Measurements from ENCODE around the gene UCP2.
"Not testable (repeated sequence)": the region's sequence is repeated elsewhere in the genome, so short reads cannot be mapped to it uniquely, and the experiment has no call there.

UCP2 gene

DNA sequence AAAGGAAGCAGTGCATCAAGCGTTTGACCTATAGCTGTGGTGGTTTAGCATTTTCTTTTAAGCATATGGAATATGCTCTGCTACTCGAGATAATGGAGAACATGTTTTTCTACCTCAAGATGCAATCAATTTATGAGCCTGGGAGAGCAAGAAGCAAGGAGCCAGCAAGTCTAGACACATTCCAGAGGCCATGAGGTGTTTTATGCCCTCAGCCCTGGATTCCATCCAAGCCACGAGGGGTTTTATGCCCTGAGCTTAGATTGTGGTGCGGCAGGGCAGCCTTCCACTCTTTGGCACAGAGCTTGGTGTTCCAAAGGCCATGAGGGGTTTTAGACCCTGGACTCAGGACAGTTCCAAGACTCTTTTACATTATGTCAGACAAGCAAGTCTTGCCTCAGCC lies 43.5 kb downstream of the UCP2 start:
- no peak for FAIRE-seq

GRCh38 chr11:73936047-73936446 lies 46.6 kb downstream of the UCP2 start:
- FAIRE-seq, result not testable (repeated sequence)

DNA sequence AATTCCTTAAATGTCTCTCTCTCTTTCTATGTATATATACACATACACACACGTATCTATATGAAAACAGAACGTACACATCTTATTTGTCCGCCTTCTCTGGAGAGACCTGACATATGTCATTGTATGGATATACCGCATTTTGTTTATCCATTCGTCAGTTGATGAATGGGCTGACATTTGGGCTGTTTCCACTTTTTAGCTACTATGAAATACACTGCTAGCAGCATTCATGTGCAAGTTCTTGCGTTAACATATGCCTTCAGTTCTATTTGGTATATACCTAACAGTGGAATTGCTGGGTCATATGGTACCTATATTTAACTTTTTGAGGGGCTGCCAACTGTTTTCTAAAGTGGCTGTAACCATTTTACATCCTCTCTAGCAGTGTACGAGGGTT lies 49.9 kb downstream of the UCP2 start:
- no peak for FAIRE-seq

DNA sequence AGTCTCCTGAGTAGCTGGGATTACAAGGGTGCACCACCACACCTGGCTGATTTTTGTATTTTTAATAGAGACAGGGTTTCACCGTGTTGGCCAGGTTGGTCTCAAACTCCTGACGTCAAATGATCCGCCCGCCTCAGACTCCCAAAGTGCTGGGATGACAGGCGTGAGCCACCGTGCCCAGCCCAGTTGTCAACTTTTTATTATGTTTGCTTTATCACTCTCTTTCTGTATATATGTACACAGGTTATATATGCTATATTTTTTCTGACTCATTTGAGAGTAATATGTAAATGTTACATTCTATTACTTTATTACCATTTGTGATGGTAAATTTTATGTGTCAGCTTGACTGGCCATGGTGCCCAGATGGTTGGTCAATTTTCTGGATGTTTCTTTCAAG lies 50.7 kb downstream of the UCP2 start:
- no peak for FAIRE-seq

GRCh38 chr11:73931039-73931645 lies 51.5 kb downstream of the UCP2 start:
- FAIRE-seq, result peak; percentile 80

DNA sequence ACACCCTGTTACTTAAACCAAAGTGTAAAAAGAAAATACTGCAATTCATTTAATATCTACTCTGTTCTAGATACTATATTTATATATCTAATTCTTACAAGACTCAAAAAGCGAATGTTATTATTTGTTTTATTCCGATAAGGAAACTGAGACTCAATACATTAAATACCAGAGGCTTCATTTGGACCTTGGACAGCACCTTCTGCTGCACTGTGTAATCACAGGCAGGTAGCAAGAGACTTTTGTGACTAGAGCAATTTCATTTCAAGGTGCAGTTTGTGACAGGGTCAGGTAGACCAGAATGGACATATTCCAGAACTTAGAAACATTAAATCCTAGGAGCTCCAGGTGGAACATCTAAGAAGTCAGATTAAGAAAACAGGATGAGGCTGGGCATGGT lies 53.3 kb downstream of the UCP2 start:
- no peak for FAIRE-seq

Measured in A204.1 (cell line).